GM12892 (cell line): ENCODE results near the gene PIEZO1.

ENCODE experiments used
- DNase-seq: peaks from one replicate; pipeline ENCODE4 v3.0.0; 2011; ENCODE audit not compliant: insufficient read length
- FAIRE-seq: peaks from 2 replicates; lab custom pipeline; 2011; peaks lifted over from hg19 to GRCh38; lab: Jason Lieb, UNC
- POLR2A ChIP-seq: IDR thresholded peaks from 2 replicates; pipeline ENCODE4 v1.6.1; 2011; ENCODE audit warnings: low read depth, low read length, control low read depth
- POLR2AphosphoS5 ChIP-seq: IDR thresholded peaks from 2 replicates; pipeline ENCODE4 v1.6.1; 2011; ENCODE audit warnings: low read depth, low read length, control low read depth
- TAF1 ChIP-seq: IDR thresholded peaks from 2 replicates; pipeline ENCODE4 v1.6.1; 2011; ENCODE audit warnings: low read depth, mild to moderate bottlenecking, control low read depth, low read length, borderline replicate concordance

The PIEZO1 gene

GRCh38 chr16:88726408-88726749 is 58.6 kb downstream of the PIEZO1 start:
- DNase-seq (no peak), FAIRE-seq (no peak)
- TF ChIP-seq TAF1 (no peak), POLR2A (no peak), POLR2AphosphoS5 (no peak)

- TF ChIP-seq POLR2A: no peak
- TF ChIP-seq TAF1: no peak
- DNase-seq: no peak
- FAIRE-seq: no peak
Measured at GRCh38 chr16:88725609-88726407, 59.2 kb downstream of the PIEZO1 start.

GRCh38 chr16:88724855-88725555 is 60.0 kb downstream of the PIEZO1 start:
- TF ChIP-seq TAF1: no peak
- no peak for TF ChIP-seq POLR2AphosphoS5
- DNase-seq (no peak), FAIRE-seq (no peak)

- no peak for FAIRE-seq
- TF ChIP-seq POLR2A: no peak
- TF ChIP-seq TAF1: no peak
- TF ChIP-seq POLR2AphosphoS5: no peak
- no peak for DNase-seq
Measured at GRCh38 chr16:88723911-88724310, 61.1 kb downstream of the PIEZO1 start.

- TF ChIP-seq POLR2AphosphoS5 (no peak), TAF1 (no peak), POLR2A (no peak)
Measured at GRCh38 chr16:88723507-88723887, 61.5 kb downstream of the PIEZO1 start.

GRCh38 chr16:88722784-88723506 is 62.1 kb downstream of the PIEZO1 start:
- DNase-seq (no peak), FAIRE-seq (no peak)
- TF ChIP-seq POLR2A: no peak
- no peak for TF ChIP-seq POLR2AphosphoS5
- no peak for TF ChIP-seq TAF1

More at GRCh38 chr16:88723507-88723887, 61.5 kb downstream of the PIEZO1 start:
- no peak for FAIRE-seq
- DNase-seq: no peak

GRCh38 chr16:88721815-88722755 is 62.9 kb downstream of the PIEZO1 start:
- FAIRE-seq (no peak), DNase-seq (no peak)
- no peak for TF ChIP-seq TAF1
- TF ChIP-seq POLR2A: no peak
- no peak for TF ChIP-seq POLR2AphosphoS5

- TF ChIP-seq POLR2AphosphoS5: no peak
- no peak for TF ChIP-seq POLR2A
- no peak for TF ChIP-seq TAF1
- no peak for FAIRE-seq
- DNase-seq: no peak
Measured at GRCh38 chr16:88721236-88721635, 63.8 kb downstream of the PIEZO1 start.

GRCh38 chr16:88720396-88720970 is 64.5 kb downstream of the PIEZO1 start:
- no peak for FAIRE-seq
- no peak for TF ChIP-seq POLR2A
- TF ChIP-seq POLR2AphosphoS5: no peak
- no peak for TF ChIP-seq TAF1
- no peak for DNase-seq

GRCh38 chr16:88719933-88720296 is 65.1 kb downstream of the PIEZO1 start:
- no peak for DNase-seq
- no peak for FAIRE-seq
- no peak for TF ChIP-seq POLR2AphosphoS5
